ENCODE data around the gene ACOT4. TPM values are rescaled to one million over a fixed set of nuclear protein-coding genes. Genes with fewer than 3 reads are reported as not detected.
"Not testable (repeated sequence)": the region's sequence is repeated elsewhere in the genome, so short reads cannot be mapped to it uniquely, and the experiment has no call there.

ACOT4 gene
- total and polyA plus RNA-seq, 4 donors: 0.60 to 4.2 (median 2.0) TPM

DNA sequence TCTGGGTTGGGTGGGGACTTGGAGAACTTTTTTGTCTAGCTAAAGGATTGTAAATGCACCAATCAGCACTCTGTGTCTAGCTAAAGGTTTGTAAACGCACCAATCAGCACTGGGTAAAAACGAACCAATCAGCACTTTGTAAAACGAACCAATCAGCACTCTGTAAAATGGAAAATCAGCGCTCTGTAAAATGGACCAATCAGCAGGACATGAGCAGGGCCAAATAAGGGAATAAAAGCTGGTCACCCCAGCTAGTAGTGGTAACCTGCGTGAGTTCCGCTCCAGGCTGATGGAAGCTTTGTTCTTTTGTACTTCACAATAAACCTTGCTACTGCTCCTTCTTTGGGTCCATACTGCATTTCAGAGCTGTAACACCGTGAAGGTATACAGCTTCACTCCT is 24.3 kb upstream of the ACOT4 start:
- TF ChIP-seq, protein P1, sequence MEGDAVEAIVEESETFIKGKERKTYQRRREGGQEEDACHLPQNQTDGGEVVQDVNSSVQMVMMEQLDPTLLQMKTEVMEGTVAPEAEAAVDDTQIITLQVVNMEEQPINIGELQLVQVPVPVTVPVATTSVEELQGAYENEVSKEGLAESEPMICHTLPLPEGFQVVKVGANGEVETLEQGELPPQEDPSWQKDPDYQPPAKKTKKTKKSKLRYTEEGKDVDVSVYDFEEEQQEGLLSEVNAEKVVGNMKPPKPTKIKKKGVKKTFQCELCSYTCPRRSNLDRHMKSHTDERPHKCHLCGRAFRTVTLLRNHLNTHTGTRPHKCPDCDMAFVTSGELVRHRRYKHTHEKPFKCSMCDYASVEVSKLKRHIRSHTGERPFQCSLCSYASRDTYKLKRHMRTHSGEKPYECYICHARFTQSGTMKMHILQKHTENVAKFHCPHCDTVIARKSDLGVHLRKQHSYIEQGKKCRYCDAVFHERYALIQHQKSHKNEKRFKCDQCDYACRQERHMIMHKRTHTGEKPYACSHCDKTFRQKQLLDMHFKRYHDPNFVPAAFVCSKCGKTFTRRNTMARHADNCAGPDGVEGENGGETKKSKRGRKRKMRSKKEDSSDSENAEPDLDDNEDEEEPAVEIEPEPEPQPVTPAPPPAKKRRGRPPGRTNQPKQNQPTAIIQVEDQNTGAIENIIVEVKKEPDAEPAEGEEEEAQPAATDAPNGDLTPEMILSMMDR (IDR thresholded peaks at IDR 0.05; ENCODE audit: control extremely low read depth, extremely low read depth): no peak
- peak overlapping the region in 1 of 2 donors; percentile 84 for H3K9ac ChIP-seq (ENCODE audit: insufficient read depth in 1 of 2, low read length in 2 of 2)
- H3K4me1 ChIP-seq (ENCODE audit: control insufficient read depth in 5 of 5, insufficient read depth in 5 of 5, low read length in 5 of 5): peaks cover 6 to 16% (median 14%) of the 10 kb centered on the region in 5 donors
- H3K36me3 ChIP-seq (ENCODE audit: control insufficient read depth in 4 of 4, insufficient read depth in 4 of 4, low read length in 4 of 4): no peaks in the 10 kb centered on the region
- H3K9me3 ChIP-seq (ENCODE audit: control insufficient read depth in 4 of 4, insufficient read depth in 3 of 4, low read length in 3 of 4): peaks cover 0 to 4% (median 0%) of the 10 kb centered on the region in 4 donors
- DNase-seq: no peak
- peak overlapping the region in 1 of 2 donors; percentile 41 for H3K27ac ChIP-seq (ENCODE audit: low read depth in 1 of 2, low read length in 1 of 2)
- no peak overlapping the region for H3K4me3 ChIP-seq
- WGBS, 2 donors: 97% methylated on average over 7 of the region's 7 CpGs
- H3K27me3 ChIP-seq (ENCODE audit: control insufficient read depth in 3 of 3, insufficient read depth in 3 of 3, low read length in 2 of 3): no peaks in the 10 kb centered on the region
- ATAC-seq (ENCODE audit: insufficient read depth, low FRiP score): no peak

DNA sequence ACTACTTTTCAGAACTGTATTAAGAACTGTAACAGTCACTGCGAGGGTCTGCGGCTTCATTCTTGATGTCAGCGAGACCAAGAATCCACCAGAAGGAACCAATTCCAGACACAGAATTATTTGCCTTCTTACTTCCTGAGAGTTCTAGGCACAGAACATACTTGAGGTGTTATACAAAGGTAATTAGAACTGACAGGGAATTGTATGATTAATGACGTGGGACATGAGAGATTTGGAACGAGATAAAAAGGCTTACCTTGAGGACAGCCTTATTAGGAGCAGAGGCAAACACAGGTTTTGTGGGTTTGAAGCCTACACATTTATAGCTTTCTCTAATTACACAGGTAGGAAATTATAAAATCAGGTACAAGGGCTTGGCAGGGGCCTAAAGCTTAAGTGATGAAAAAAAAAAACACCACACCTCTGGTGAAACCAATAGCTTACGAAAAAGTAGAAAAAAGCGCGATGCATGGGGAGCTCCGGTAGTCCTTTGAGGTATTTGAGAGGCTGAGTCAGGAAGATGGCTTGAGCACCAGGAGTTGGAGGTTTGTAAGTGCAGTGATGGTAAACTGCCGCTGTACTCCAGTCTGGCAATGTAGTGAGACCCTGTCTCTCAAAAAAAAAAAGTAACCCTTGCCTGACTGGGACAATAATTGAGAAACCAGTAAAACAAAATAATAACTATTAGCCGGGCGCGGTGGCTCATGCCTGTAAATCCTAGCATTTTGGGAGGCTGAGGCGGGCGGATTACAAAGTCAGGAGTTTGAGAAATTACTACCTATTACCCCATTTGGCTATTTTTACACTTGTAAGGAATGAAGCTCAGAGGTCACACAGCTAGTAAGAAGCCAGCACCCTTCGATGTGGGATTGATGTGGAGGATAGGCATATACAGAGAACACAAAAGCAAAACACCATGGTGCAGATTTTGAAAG is 23.5 kb upstream of the ACOT4 start:
- Histone ChIP-seq H3K27ac (ENCODE audit: low read depth in 1 of 2, low read length in 1 of 2) (peak overlapping the region; percentile 96 to 100), H3K36me3 (ENCODE audit: control insufficient read depth in 4 of 4, insufficient read depth in 4 of 4, low read length in 4 of 4) (peaks cover 0 to under 1% (median 0%) of the 10 kb centered on the region in 4 donors), H3K27me3 (ENCODE audit: control insufficient read depth in 3 of 3, insufficient read depth in 3 of 3, low read length in 2 of 3) (no peaks in the 10 kb centered on the region), H3K9me3 (ENCODE audit: control insufficient read depth in 4 of 4, insufficient read depth in 3 of 4, low read length in 3 of 4) (no peaks in the 10 kb centered on the region), H3K4me1 (ENCODE audit: control insufficient read depth in 5 of 5, insufficient read depth in 5 of 5, low read length in 5 of 5) (peaks cover 6 to 16% (median 14%) of the 10 kb centered on the region in 5 donors), H3K9ac (ENCODE audit: insufficient read depth in 1 of 2, low read length in 2 of 2) (peak overlapping the region; percentile 55 to 84), H3K4me3 (no peak overlapping the region)
- ATAC-seq (ENCODE audit: insufficient read depth, low FRiP score) (no peak), DNase-seq (peak in 2 of 3 donors; percentile 37 to 45)
- 68 to 83% methylated on average over 16 of the region's 16 CpGs for WGBS, 2 donors
- TF ChIP-seq, protein P1 (IDR thresholded peaks at IDR 0.05; ENCODE audit: control extremely low read depth, extremely low read depth): no peak

DNA sequence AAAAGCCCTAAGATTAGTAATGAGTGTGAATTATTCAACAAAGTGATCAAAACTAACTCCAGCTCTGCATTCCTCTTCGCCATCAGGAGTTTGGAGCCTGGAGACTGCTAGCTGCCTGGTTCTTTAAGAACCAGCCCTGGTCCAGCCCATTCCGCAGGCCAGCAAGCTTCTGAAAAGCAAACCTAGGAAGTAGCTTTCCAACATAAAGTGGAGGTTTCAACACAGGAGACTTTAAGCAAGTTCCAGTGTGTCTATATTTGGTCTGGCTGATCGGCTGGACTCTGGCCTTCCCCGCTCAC is 22.8 kb upstream of the ACOT4 start:
- WGBS, 2 donors: 13 to 16% methylated on average over 4 of the region's 4 CpGs
- H3K27ac ChIP-seq (ENCODE audit: low read depth in 1 of 2, low read length in 1 of 2): peak overlapping the region; percentile 96 to 100
- H3K4me3 ChIP-seq: peak overlapping the region; percentile 69

DNA sequence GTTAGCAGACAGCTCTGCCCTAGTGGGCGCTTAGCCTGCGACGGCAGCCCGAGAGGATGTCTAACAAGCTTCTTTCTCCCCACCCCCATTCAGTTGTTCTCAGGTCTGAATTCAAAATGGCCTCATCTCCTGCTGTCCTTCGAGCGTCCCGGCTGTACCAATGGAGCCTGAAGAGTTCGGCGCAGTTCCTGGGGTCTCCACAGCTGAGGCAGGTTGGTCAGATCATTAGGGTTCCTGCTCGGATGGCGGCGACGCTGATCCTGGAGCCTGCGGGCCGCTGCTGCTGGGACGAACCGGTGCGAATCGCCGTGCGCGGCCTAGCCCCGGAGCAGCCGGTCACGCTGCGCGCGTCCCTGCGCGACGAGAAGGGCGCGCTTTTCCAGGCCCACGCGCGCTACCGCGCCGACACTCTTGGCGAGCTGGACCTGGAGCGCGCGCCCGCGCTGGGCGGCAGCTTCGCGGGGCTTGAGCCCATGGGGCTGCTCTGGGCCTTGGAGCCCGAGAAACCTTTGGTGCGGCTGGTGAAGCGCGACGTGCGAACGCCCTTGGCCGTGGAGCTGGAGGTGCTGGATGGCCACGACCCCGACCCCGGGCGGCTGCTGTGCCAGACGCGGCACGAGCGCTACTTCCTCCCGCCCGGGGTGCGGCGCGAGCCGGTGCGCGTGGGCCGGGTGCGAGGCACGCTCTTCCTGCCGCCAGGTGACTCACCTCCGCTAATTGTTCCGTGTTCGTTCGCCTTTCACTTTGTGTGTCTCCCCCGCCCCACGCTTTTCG is 22.3 kb upstream of the ACOT4 start, which contains the start of gene ACOT2:
Gene ACOT2 (plus strand): TSS at position 29 of the 774 bp plus-strand sequence. CDS start 28 bp downstream, at position 57.
- Histone ChIP-seq H3K4me1 (ENCODE audit: control insufficient read depth in 5 of 5, insufficient read depth in 5 of 5, low read length in 5 of 5) (peaks cover 6 to 16% (median 14%) of the 10 kb centered on the region in 5 donors), H3K27ac (ENCODE audit: low read depth in 1 of 2, low read length in 1 of 2) (peak within 1 kb of the TSS; percentile 96 to 100), H3K9ac (ENCODE audit: insufficient read depth in 1 of 2, low read length in 2 of 2) (peak within 1 kb of the TSS; percentile 84 to 88), H3K4me3 (peak within 1 kb of the TSS; percentile 69)
- ATAC-seq (ENCODE audit: insufficient read depth, low FRiP score) (peak; percentile 78), DNase-seq (peak; percentile 86 to 94 (median 92))
- H3K9me3 ChIP-seq (ENCODE audit: control insufficient read depth in 4 of 4, insufficient read depth in 3 of 4, low read length in 3 of 4); H3K36me3 ChIP-seq (ENCODE audit: control insufficient read depth in 4 of 4, insufficient read depth in 4 of 4, low read length in 4 of 4); H3K27me3 ChIP-seq (ENCODE audit: control insufficient read depth in 3 of 3, insufficient read depth in 3 of 3, low read length in 2 of 3): not testable (repeated sequence)
- 0 to 1% methylated on average over 37 to 81 of the region's 83 CpGs for WGBS, 2 donors

More for the DNA sequence above, 22.8 kb upstream of the ACOT4 start:
- not testable (repeated sequence) for DNase-seq; ATAC-seq (ENCODE audit: insufficient read depth, low FRiP score); H3K9me3 ChIP-seq (ENCODE audit: control insufficient read depth in 4 of 4, insufficient read depth in 3 of 4, low read length in 3 of 4); H3K36me3 ChIP-seq (ENCODE audit: control insufficient read depth in 4 of 4, insufficient read depth in 4 of 4, low read length in 4 of 4); H3K27me3 ChIP-seq (ENCODE audit: control insufficient read depth in 3 of 3, insufficient read depth in 3 of 3, low read length in 2 of 3)
- Histone ChIP-seq H3K9ac (ENCODE audit: insufficient read depth in 1 of 2, low read length in 2 of 2) (peak overlapping the region; percentile 84 to 88), H3K4me1 (ENCODE audit: control insufficient read depth in 5 of 5, insufficient read depth in 5 of 5, low read length in 5 of 5) (peaks cover 6 to 16% (median 14%) of the 10 kb centered on the region in 5 donors)

Measured in lung (tissue), 12 donors.